ENCODE data around the gene CDK10.

Gene CDK10

DNA sequence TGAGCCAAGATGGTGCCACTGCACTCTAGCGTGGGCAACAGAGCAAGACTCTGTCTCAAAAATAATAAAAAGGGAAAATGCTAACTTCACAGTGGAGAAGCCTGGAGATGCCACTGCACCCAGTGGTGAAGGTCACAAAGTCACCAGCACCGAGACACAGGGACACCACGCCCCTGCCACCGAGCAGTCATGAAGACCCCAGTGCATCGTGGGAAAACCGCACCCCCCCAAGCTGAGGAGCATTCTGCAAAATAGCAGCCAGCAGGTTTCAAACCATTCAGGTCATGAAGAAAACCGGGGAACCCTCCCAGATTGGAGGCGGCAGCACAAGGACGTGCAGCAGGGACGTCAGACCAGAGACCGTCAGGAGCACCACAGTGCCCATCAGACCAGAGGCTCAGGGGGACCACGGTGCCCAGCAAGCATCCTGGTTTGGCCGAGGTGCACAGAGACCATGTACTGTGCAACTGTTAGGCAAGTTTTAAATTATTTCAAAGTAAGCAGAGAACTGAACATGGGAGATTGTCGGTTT lies 42.7 kb upstream of the CDK10 start:
- peaks cover 18% of the 10 kb centered on the region for H3K36me3 Mint-ChIP-seq (ENCODE audit: low read depth)
- H3K9me3 Mint-ChIP-seq = no peaks in the 10 kb centered on the region
- H3K27ac Mint-ChIP-seq = no peak overlapping the region
- no peak overlapping the region for H3K4me3 Mint-ChIP-seq
- peaks cover 5% of the 10 kb centered on the region for H3K4me1 Mint-ChIP-seq
- TF ChIP-seq, protein P1, sequence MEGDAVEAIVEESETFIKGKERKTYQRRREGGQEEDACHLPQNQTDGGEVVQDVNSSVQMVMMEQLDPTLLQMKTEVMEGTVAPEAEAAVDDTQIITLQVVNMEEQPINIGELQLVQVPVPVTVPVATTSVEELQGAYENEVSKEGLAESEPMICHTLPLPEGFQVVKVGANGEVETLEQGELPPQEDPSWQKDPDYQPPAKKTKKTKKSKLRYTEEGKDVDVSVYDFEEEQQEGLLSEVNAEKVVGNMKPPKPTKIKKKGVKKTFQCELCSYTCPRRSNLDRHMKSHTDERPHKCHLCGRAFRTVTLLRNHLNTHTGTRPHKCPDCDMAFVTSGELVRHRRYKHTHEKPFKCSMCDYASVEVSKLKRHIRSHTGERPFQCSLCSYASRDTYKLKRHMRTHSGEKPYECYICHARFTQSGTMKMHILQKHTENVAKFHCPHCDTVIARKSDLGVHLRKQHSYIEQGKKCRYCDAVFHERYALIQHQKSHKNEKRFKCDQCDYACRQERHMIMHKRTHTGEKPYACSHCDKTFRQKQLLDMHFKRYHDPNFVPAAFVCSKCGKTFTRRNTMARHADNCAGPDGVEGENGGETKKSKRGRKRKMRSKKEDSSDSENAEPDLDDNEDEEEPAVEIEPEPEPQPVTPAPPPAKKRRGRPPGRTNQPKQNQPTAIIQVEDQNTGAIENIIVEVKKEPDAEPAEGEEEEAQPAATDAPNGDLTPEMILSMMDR (IDR thresholded peaks at IDR 0.05; ENCODE audit: unreplicated experiment in 3 of 3) = no peak
- H3K27me3 Mint-ChIP-seq (ENCODE audit: low read depth) = no peaks in the 10 kb centered on the region

DNA sequence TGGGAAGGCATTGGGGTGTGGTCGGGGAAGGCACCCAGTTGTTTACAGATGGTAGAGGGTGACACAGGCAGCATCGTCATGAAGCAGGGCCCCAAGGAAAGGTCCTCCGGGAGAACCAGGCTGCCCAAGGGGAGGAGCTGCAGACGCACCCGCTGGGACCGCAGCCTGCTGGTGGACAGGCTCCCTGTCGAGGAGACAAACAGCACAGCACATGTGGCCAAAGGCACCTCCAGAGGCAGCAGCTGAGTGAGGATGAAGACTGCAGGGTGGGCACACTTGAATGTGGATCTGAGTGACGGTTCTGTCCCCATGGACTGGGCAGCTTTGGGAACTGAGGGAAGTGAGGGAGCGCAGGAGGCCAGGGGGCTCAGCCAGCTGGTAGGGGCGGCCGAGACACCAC lies 41.4 kb upstream of the CDK10 start:
- Mint-ChIP-seq H3K4me1 (peaks cover 5% of the 10 kb centered on the region), H3K4me3 (no peak overlapping the region), H3K27me3 (ENCODE audit: low read depth) (no peaks in the 10 kb centered on the region), H3K9me3 (no peaks in the 10 kb centered on the region), H3K36me3 (ENCODE audit: low read depth) (peaks cover 25% of the 10 kb centered on the region), H3K27ac (no peak overlapping the region)
- TF ChIP-seq, protein P1 (IDR thresholded peaks at IDR 0.05; ENCODE audit: unreplicated experiment in 3 of 3) = no peak

DNA sequence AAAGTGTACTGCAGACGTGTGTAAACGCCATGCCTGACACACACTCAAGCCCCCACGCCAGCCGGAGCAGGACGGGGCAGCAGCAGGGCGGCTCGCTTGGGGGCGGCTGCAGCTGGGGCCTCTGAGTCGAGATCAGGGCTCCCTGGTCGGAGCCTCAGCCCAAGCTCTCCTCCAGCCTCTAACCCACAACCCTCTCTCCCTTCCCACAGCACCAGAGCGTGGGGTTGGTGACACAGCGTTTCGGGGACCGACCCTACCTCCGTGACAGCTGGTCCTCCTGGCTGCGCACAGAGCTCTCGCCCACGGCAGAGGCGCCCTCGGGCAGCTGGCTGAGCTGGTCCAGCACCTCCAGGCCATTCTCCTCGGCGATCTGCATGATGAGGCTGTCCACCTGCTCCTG lies 40.2 kb upstream of the CDK10 start:
- Mint-ChIP-seq H3K4me1 (no peaks in the 10 kb centered on the region), H3K9me3 (no peaks in the 10 kb centered on the region), H3K36me3 (ENCODE audit: low read depth) (peaks cover 28% of the 10 kb centered on the region), H3K4me3 (no peak overlapping the region), H3K27me3 (ENCODE audit: low read depth) (no peaks in the 10 kb centered on the region), H3K27ac (no peak overlapping the region)
- TF ChIP-seq, protein P1 (IDR thresholded peaks at IDR 0.05; ENCODE audit: unreplicated experiment in 3 of 3) = no peak

GRCh38 chr16:89646906-89647305 lies 39.6 kb upstream of the CDK10 start:
- Mint-ChIP-seq H3K27ac (no peak overlapping the region), H3K27me3 (ENCODE audit: low read depth) (no peaks in the 10 kb centered on the region), H3K36me3 (ENCODE audit: low read depth) (peaks cover 28% of the 10 kb centered on the region), H3K4me1 (no peaks in the 10 kb centered on the region), H3K9me3 (no peaks in the 10 kb centered on the region), H3K4me3 (no peak overlapping the region)
- TF ChIP-seq, protein P1 (IDR thresholded peaks at IDR 0.05; ENCODE audit: unreplicated experiment in 3 of 3) = no peak

- Mint-ChIP-seq H3K27ac (no peak overlapping the region), H3K36me3 (ENCODE audit: low read depth) (peaks cover 21% of the 10 kb centered on the region), H3K27me3 (ENCODE audit: low read depth) (no peaks in the 10 kb centered on the region), H3K9me3 (no peaks in the 10 kb centered on the region), H3K4me3 (no peak overlapping the region), H3K4me1 (no peaks in the 10 kb centered on the region)
- TF ChIP-seq, protein P1 (IDR thresholded peaks at IDR 0.05; ENCODE audit: unreplicated experiment in 3 of 3) = no peak
These were observed 34.9 kb upstream of the CDK10 start for GRCh38 chr16:89651584-89651983.

GRCh38 chr16:89653656-89654295 lies 32.7 kb upstream of the CDK10 start:
- TF ChIP-seq, protein P1 (IDR thresholded peaks at IDR 0.05; ENCODE audit: unreplicated experiment in 3 of 3) = no peak
- Mint-ChIP-seq H3K4me3 (peak overlapping the region; percentile 70 to 82 (median 81)), H3K4me1 (peaks cover 9% of the 10 kb centered on the region), H3K36me3 (ENCODE audit: low read depth) (peaks cover 27% of the 10 kb centered on the region), H3K27me3 (ENCODE audit: low read depth) (no peaks in the 10 kb centered on the region), H3K27ac (peak overlapping the region in 1 of 3 experiments; percentile 47), H3K9me3 (no peaks in the 10 kb centered on the region)

All from nephron (organoid).